GM18861 (cell line): ENCODE measurements around the gene FTO.

Experiments
- ATAC-seq: cut with Tn5 transposase; IDR thresholded peaks from one replicate; pipeline ENCODE4 v1.9.1; 2021; ENCODE audit not compliant: unreplicated experiment

The FTO gene

DNA sequence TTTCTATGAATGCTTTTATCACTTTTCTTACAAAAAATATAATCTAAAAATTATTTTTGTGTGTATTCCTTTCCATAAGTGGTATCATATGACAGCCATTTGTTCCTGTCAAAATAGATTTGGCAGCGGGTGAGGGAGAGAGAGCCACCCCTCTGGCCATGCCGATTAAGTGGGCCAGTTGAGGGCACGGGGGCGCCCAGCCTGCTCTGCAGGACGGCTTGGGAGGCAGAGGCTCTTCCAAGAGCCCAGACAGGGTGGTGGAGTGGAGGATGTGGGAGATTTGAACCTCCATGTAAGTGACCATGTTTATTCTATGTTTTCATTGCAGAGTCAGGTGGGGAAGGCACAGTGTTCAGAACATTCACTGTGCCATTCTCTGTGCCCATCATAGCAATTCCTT, 493.8 kb downstream of the FTO start:
- no peak for ATAC-seq

DNA sequence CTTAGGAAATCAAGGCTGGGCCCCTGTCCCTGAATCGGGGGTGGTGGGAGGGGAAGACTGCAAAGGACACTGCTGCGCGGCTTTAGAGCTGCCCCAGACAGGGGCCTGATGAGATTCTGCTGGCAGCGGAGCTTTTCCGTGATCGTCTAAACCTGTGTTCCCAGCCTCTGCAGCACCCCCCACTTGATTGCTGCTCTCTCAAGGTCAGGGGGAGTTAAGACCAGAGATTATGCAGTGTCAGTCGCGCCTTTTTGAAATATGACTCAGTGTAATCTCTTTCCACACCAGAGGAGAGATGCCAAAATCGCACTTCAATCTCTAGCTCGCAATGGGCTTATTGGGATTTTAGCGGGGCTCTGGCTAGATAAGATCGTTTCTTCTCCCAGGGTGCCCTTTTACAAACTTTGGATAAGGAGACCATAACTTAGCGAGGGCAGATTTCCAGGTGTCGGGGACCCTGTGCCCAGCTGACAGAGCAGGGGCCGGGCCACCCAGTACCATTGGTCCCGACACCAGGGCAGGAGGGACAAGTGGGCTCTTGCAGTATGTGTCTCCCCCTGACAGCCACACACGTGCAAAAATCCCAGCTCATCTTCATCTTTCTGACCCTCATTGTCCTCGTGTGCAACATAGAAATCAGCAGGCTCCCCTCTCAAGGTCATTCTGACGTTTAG, 495.7 kb downstream of the FTO start:
- ATAC-seq: no peak

DNA sequence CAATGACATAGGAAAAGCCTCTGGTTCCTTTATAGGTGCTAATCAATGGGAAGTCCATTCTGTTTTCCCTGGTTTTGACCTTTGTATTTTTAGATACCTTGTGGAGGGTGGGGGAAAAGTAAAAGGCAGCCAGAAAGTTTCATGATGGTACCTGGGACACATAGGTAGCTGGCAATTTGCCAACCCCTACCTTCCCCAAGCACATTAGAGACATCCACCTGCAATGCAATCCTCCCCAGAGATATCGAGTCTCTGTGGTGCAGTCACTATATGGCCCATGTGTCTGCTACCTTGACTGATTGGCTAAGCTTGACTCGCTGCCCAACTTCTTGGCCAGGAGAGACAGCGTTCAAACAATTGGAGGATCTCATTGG, 496.2 kb downstream of the FTO start:
- ATAC-seq: no peak

DNA sequence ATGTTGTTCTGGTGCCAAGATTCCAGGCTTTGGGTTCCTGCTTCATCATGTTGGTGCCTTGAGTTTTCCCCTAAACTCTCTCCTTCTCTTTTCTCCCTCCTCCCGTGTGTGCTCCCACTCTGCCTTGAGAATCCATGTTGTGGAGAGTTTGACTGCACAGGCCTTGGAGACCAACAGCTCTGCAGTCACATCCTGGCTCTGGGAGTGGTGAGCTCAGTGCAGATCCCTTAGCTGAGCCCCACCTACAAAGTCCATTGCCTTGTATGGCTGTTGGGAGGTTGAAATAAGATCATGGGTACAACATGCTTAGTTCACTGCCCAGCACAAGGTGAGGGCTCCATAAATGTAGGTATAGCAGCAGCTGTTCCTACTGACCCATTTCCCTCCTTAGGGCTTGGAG, 496.8 kb downstream of the FTO start:
- ATAC-seq: no peak

DNA sequence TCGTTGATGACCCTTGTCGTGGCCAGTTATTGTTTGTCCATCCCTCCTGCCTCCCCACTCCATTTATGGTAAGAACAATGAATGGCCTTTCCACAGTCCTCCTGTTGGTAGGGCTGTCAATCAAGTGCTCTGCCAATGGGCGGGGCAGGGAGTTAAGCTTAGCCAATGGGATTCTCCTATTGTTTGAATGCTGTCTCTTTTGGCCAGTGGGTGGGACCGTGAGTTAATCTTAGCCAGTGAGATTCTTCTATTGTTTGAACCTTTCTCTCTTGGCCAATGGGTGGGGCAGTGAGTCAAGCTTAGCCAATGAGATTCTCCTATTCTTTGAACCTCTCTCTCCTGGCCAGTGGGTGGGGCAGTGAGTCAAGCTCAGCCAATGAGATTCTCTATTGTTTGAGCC, 497.2 kb downstream of the FTO start:
- no peak for ATAC-seq
